K562 (cell line): ENCODE data around the gene ENOX2. TPM values are rescaled to one million over a fixed set of nuclear protein-coding genes. Genes with fewer than 3 reads are reported as not detected.
A peak's percentile ranks its signal among the peaks of the same experiment; 100 is the strongest.

Experiments
- ATAC-seq: fragments of 200-7000 bp; cut with Tn5 transposase; 3 replicates; pipeline ENCODE4 v1.9.1; 2020; ENCODE audit warnings: moderate library complexity
- BruUV-seq: library from RNA; stranded (reverse); fragments of 400-500 nt; replicated peaks from 2 replicates; lab custom pipeline; 2021; lab: Mats Ljungman, UMichigan
- CTCF ChIA-PET: fragments of 300-600 bp; formaldehyde crosslinking; extraction: SDS; loops from one replicate; lab custom pipeline; 2021; ENCODE audit warnings: low intra/inter-chr PET ratio; lab: Yijun Ruan, JAX
- POLR2A ChIA-PET: fragments of 300-600, 350-650 bp; sonication (Branson Sonifier 250); formaldehyde crosslinking; extraction: SDS; loops from one replicate; lab custom pipeline; 2021; ENCODE audit warnings: antibody characterized with exemption, inconsistent platforms; lab: Yijun Ruan, JAX
- DNase-seq, 4 experiments: peaks; one replicate each; pipeline versions ENCODE4 v3.0.0 to v3.0.0-alpha.2; 2011 to 2018; ENCODE audit warnings: low spot score in 3 of 4, mixed read lengths in 3 of 4; ENCODE audit errors: extremely low read depth in 1 of 4
- FAIRE-seq: peaks from 2 replicates; lab custom pipeline; 2011; peaks lifted over from hg19 to GRCh38; lab: Jason Lieb, UNC
- H2AFZ ChIP-seq: 2 replicates; pipeline ENCODE4 v1.6.0; 2011; ENCODE audit warnings: low read depth, low read length, control low read depth, inconsistent platforms
- H3K27ac ChIP-seq: fragments of 200-600 bp; 3 replicates; pipeline ENCODE4 v1.8.0; 2011; ENCODE audit warnings: low read depth, mild to moderate bottlenecking, control low read depth, inconsistent platforms, low read length, moderate library complexity, mixed read lengths; ENCODE audit errors: extremely low read depth
- H3K27me3 ChIP-seq, 2 experiments: fragments of 300-600 bp in 1 of 2; 2 replicates in 1 of 2; 3 replicates in 1 of 2; pipeline versions ENCODE4 v1.6.0 to v1.8.0; 2011; ENCODE audit warnings: inconsistent platforms in 2 of 2, low read length in 2 of 2, mild to moderate bottlenecking in 1 of 2, mixed read lengths in 1 of 2, moderate library complexity in 1 of 2; ENCODE audit not compliant: control insufficient read depth in 2 of 2, insufficient read depth in 2 of 2
- H3K36me3 ChIP-seq: fragments of 300-600 bp; 3 replicates; pipeline ENCODE4 v1.8.0; 2011; ENCODE audit warnings: mild to moderate bottlenecking, low read length, inconsistent platforms; ENCODE audit not compliant: control insufficient read depth, insufficient read depth
- H3K4me1 ChIP-seq, 2 experiments: fragments of 200-600 bp in 1 of 2; replicated peaks in 1 of 2; 2 replicates in 1 of 2; 3 replicates in 1 of 2; pipeline versions ENCODE4 v1.5.1 to v1.8.0; 2011; ENCODE audit warnings: inconsistent platforms in 2 of 2, low read length in 2 of 2, mild to moderate bottlenecking in 1 of 2, mixed read lengths in 1 of 2, moderate library complexity in 1 of 2; ENCODE audit not compliant: control insufficient read depth in 2 of 2, insufficient read depth in 2 of 2
- H3K4me2 ChIP-seq: 2 replicates; pipeline ENCODE4 v1.6.1; 2011; ENCODE audit warnings: low read length, control low read depth, inconsistent platforms, mixed read lengths; ENCODE audit not compliant: insufficient read depth
- H3K4me3 ChIP-seq: fragments of 200-600 bp; sonication (generic), shearing (Covaris generic); 2 replicates; pipeline ENCODE4 v1.5.1; 2016; ENCODE audit warnings: control low read depth, inconsistent platforms
- H3K79me2 ChIP-seq: fragments of 200-600 bp; 3 replicates; pipeline ENCODE4 v1.8.0; 2011; ENCODE audit warnings: low read length, inconsistent platforms; ENCODE audit not compliant: control insufficient read depth, insufficient read depth
- H3K9ac ChIP-seq, 2 experiments: 2 replicates each; pipeline versions ENCODE4 v1.6.0 to v1.6.1; 2011; ENCODE audit warnings: low read depth in 2 of 2, low read length in 2 of 2, control low read depth in 1 of 2, inconsistent platforms in 1 of 2, mild to moderate bottlenecking in 1 of 2, mixed read lengths in 1 of 2; ENCODE audit not compliant: insufficient read depth in 1 of 2
- H3K9me1 ChIP-seq: one replicate; pipeline ENCODE4 v1.6.0; 2011; ENCODE audit warnings: inconsistent platforms, mild to moderate bottlenecking, low read length, moderate library complexity; ENCODE audit not compliant: control insufficient read depth, insufficient read depth
- H3K9me3 ChIP-seq: replicated peaks from 2 replicates; pipeline ENCODE4 v1.5.1; 2011; ENCODE audit warnings: low read depth, low read length, inconsistent platforms; ENCODE audit not compliant: control insufficient read depth, insufficient read depth
- H4K20me1 ChIP-seq: replicated peaks from 2 replicates; pipeline ENCODE4 v1.6.1; 2011; ENCODE audit warnings: low read length, inconsistent platforms, mixed read lengths; ENCODE audit not compliant: control insufficient read depth, insufficient read depth
- C11orf30 ChIP-seq: fragments of 450-650 bp; IDR thresholded peaks from 2 replicates; pipeline ENCODE4 v1.6.1; 2016; ENCODE audit warnings: low read depth, mild to moderate bottlenecking
- CEBPZ ChIP-seq: fragments of 150-350 bp; IDR thresholded peaks from 2 replicates; pipeline ENCODE4 v1.6.1; 2014; ENCODE audit warnings: low read depth, mild to moderate bottlenecking, low read length, borderline replicate concordance
- MAFF ChIP-seq: IDR thresholded peaks from 2 replicates; pipeline ENCODE4 v1.6.1; 2012; ENCODE audit warnings: low read length, improper control_type of control experiment
- MAFG ChIP-seq: fragments of 450-650 bp; conservative IDR thresholded peaks from 2 replicates; pipeline ENCODE4 v1.6.1; 2016; ENCODE audit warnings: missing genetic modification characterization, missing compliant biosample characterization
- MAFK ChIP-seq: IDR thresholded peaks from 2 replicates; pipeline ENCODE4 v1.6.1; 2011; ENCODE audit warnings: low read length, improper control_type of control experiment
- PRPF4 ChIP-seq: fragments of 200-400 bp; formaldehyde crosslinking; IDR thresholded peaks from one replicate; pipeline ENCODE4 v1.6.1; 2017; ENCODE audit warnings: low read length, low read depth, mild to moderate bottlenecking; ENCODE audit not compliant: insufficient read depth, poor library complexity, severe bottlenecking
- ZNF316 ChIP-seq: fragments of 450-650 bp; IDR thresholded peaks from 2 replicates; pipeline ENCODE4 v1.6.1; 2016
- in situ Hi-C: fragments of 300-500 bp; cut with MboI; formaldehyde crosslinking; loops from 4 replicates; pipeline ENCODE4 v1.15.0; 2018; ENCODE audit warnings: inconsistent platforms, mixed read lengths
- intact Hi-C: fragments of 100-400 bp; cut with micrococcal nuclease; formaldehyde crosslinking; loops from 2 replicates; pipeline ENCODE4 v1.14.2; 2022
- polyA plus RNA-seq, 8 experiments: library from polyadenylated mRNA; depleted of rRNA in 4 of 8; stranded (reverse) in 5 of 8; unstranded in 3 of 8; fragments of >200 nt; fragmentation: Nextera tagmentation in 2 of 8; fragmentation: Illumina TruSeq in 1 of 8; extraction: Ambion mirVana in 2 of 8; extraction: Trizol in 1 of 8; gene quantifications; 2 replicates each; pipeline versions ENCODE4 v1.2.1 to v1.2.3, GENCODE V29; 2011 to 2014; ENCODE audit warnings: inconsistent platforms in 1 of 8, missing spikeins in 1 of 8
- total RNA-seq, 7 experiments: library from RNA; depleted of rRNA in 6 of 7; stranded (reverse); fragments of >200 nt in 6 of 7; fragmentation: Illumina TruSeq in 2 of 7; extraction: Trizol in 2 of 7; gene quantifications; 2 replicates each; pipeline versions ENCODE4 v1.2.1 to v1.2.3, GENCODE V29; 2011 to 2021; ENCODE audit warnings: low replicate concordance in 1 of 7

ENOX2 gene
- total and polyA plus RNA-seq, 9 of the 15 experiments (the other 6 are each of a cell fraction or from before 2014, with no cell fraction given) = 6.1 to 24.0 (median 13.8) TPM

- FAIRE-seq (no peak), ATAC-seq (no peak)
Observed at GRCh38 chrX:130937101-130937500, 34.1 kb upstream of the ENOX2 start.

More at GRCh38 chrX:130937101-130937500, 34.1 kb upstream of the ENOX2 start:
- intact Hi-C loops (no loop called here), in situ Hi-C loops (loop anchor here (25.0 kb wide), 1 partner anchor 1350 kb away; no protein-coding TSS in a partner anchor)
- peak; percentile 89 for TF ChIP-seq MAFF
- TF ChIP-seq PRPF4 = no peak
- no peak for TF ChIP-seq CEBPZ
- peak; percentile 94 for TF ChIP-seq C11orf30
- TF ChIP-seq ZNF316 = peak; percentile 98
- TF ChIP-seq MAFK = peak; percentile 89
- TF ChIP-seq MAFG = peak; percentile 90
- CTCF ChIA-PET = no interaction called here
- H3K9me3 ChIP-seq = no peaks in the 10 kb centered on the region
- H3K4me2 ChIP-seq = no peak overlapping the region
- POLR2A ChIA-PET = interaction anchor here (0.7 kb wide), 1 partner anchor 1044 kb away, joined by 4 read pairs; no protein-coding TSS in a partner anchor
- no peaks in the 10 kb centered on the region for H3K4me1 ChIP-seq
- no peaks in the 10 kb centered on the region for H3K79me2 ChIP-seq
- H3K9me1 ChIP-seq = no peaks in the 10 kb centered on the region
- no TSS peak for BruUV-seq
- H3K36me3 ChIP-seq = no peaks in the 10 kb centered on the region
- no peak for DNase-seq
- H3K4me3 ChIP-seq = no peak overlapping the region
- no peaks in the 10 kb centered on the region for H4K20me1 ChIP-seq
- H3K27ac ChIP-seq = no peak overlapping the region
- no peak overlapping the region for H2AFZ ChIP-seq
- H3K9ac ChIP-seq = no peak overlapping the region
- no peaks in the 10 kb centered on the region for H3K27me3 ChIP-seq
